Astrocyte (in vitro differentiated cells and primary cell): ENCODE data around the gene FOXB1.

ENCODE experiments used
- CTCF ChIP-seq: IDR thresholded peaks from 2 replicates; pipeline ENCODE4 v1.5.1; 2011; ENCODE audit warnings: low read depth, mild to moderate bottlenecking, inconsistent platforms, low read length, moderate library complexity; ENCODE audit not compliant: insufficient read depth
- EZH2 ChIP-seq: IDR thresholded peaks from 2 replicates; pipeline ENCODE4 v1.6.1; 2012; ENCODE audit warnings: mild to moderate bottlenecking, low read length, inconsistent platforms; ENCODE audit not compliant: insufficient read depth

GRCh38 chr15:60021589-60022378 lies 17.7 kb downstream of the FOXB1 start:
- TF ChIP-seq CTCF (no peak), EZH2 (no peak)
